ENCODE measurements around the gene ZNF787. TPM values are rescaled to one million over a fixed set of nuclear protein-coding genes. Genes with fewer than 3 reads are reported as not detected.

The ZNF787 gene
- total RNA-seq, 2 experiments from 2014 or later: 30.6 to 31.7 TPM

DNA sequence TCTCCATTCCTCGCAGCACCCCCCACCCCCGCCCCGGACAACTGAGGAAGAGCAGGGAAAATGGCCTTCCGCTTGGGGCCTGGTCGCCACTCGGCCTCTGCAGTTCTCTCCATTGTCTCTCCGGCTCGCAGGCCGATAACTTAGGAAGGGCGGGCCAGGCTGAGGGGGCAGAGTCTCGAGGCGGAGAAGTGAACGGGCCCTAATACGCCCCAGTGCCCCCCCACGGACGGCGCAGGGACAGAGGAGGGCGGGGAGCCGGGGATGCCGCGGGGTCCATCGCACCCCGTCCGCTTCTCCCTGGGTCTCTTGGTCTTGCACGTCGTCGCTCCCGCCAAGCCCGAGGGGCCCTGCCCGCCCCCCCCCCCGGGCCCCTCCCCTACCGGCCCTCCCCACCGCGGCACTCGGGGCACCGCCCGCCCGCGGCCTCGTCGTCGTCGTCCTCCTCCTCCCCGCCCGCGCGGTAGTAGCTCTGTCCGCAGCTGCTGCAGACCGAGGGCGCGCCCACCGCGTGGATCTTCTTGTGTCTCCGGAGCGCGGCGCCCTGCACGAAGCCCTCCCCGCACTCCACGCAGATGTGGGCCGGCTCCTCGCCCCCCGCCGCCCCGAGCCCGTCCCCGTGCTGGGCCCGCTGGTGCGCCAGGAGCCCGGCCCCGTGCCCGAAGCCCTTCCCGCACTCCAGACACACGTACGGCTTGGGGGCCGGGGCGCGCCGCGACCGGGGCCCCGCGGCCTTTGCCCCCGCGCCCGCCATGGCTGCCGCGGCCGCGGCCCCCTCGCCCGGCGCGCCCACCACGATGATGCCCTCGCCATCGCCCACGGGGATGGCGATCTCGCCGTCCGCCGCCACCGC, 33.2 kb downstream of the ZNF787 start:
- CTCF ChIA-PET (ENCODE audit: unreplicated experiment): interaction anchor here (0.5 kb wide), 1 partner anchor 178 kb away, joined by 3 read pairs; no protein-coding TSS in a partner anchor
- BruUV-seq (replicated peaks): no TSS peak
- no peak overlapping the region for H3K4me2 ChIP-seq (ENCODE audit: low read length)

DNA sequence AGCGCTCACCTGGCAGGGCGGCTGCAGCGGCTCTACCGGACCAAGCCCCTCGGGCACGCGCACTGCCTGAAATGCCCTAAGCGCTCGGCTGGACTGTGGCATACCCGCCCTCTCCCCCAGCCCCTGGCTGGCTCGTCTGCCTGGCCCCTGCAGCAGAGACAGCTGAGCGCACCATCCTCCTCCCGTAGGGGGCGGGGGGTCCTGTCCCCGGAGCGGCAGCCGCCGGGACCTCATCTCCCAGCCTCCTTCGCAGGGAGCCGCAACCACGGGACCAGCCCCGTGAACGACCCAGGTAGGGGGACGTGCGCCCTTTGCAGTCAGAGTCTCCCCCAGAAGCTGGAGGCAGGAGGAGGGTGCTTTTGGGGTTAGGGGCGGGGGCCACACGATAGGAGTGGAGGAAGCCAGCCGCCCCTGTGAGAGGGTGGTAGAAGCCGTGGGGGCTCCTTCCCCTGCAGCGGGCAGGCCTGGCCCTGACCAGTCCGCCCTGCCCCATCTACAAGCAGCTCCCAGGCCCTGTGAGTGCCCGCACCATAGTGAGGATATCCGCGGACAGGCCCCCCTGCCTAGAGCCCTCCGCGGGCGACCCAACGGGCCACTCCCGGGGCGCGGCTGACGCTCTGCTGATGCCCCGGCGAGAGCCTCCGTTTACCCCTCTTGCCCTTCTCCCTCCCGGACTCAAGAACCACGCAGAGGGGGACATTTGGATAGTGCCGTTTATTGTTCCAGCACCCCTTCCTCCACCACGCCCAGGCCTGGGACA, 34.2 kb downstream of the ZNF787 start:
- Histone ChIP-seq H3K4me1 (ENCODE audit: insufficient read depth, low read length, poor library complexity, severe bottlenecking) (no peaks in the 10 kb centered on the region), H3K4me3 (ENCODE audit: low read depth, low read length, poor library complexity, severe bottlenecking) (no peak overlapping the region), H4K20me1 (ENCODE audit: insufficient read depth, low read length) (no peaks in the 10 kb centered on the region), H2AFZ (ENCODE audit: low read length) (no peak overlapping the region), H3K9me2 (ENCODE audit: insufficient read depth, low read length) (no peaks in the 10 kb centered on the region), H3K4me2 (ENCODE audit: low read length) (no peak overlapping the region), H3K27ac (ENCODE audit: low read depth, low read length, poor library complexity, severe bottlenecking) (no peak overlapping the region), H3K36me3 (ENCODE audit: insufficient read depth, low read length) (peaks cover 19% of the 10 kb centered on the region; the same call in 1 of the 2 replicates), H3K9me3 (ENCODE audit: low read length) (no peaks in the 10 kb centered on the region), H3K79me2 (ENCODE audit: insufficient read depth, low read depth, low read length) (no peaks in the 10 kb centered on the region)
- CTCF ChIA-PET (ENCODE audit: unreplicated experiment): no interaction called here
- POLR2A ChIA-PET: no interaction called here
- no peak for DNase-seq (ENCODE audit: low spot score)
- TF ChIP-seq, protein P1, sequence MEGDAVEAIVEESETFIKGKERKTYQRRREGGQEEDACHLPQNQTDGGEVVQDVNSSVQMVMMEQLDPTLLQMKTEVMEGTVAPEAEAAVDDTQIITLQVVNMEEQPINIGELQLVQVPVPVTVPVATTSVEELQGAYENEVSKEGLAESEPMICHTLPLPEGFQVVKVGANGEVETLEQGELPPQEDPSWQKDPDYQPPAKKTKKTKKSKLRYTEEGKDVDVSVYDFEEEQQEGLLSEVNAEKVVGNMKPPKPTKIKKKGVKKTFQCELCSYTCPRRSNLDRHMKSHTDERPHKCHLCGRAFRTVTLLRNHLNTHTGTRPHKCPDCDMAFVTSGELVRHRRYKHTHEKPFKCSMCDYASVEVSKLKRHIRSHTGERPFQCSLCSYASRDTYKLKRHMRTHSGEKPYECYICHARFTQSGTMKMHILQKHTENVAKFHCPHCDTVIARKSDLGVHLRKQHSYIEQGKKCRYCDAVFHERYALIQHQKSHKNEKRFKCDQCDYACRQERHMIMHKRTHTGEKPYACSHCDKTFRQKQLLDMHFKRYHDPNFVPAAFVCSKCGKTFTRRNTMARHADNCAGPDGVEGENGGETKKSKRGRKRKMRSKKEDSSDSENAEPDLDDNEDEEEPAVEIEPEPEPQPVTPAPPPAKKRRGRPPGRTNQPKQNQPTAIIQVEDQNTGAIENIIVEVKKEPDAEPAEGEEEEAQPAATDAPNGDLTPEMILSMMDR (conservative IDR thresholded peaks at IDR 0.05; ENCODE audit: low read length): no peak
- no peak for TF ChIP-seq EZH2phosphoT487 (IDR thresholded peaks at IDR 0.05; ENCODE audit: borderline replicate concordance, low read depth, low read length)
- BruUV-seq (replicated peaks): no TSS peak
- intact Hi-C loops (cut with micrococcal nuclease; ENCODE audit: unreplicated experiment): no loop called here

More for the DNA sequence above, 33.2 kb downstream of the ZNF787 start:
- TF ChIP-seq EZH2phosphoT487 (IDR thresholded peaks at IDR 0.05; ENCODE audit: borderline replicate concordance, low read depth, low read length): no peak
- TF ChIP-seq, protein P1 (conservative IDR thresholded peaks at IDR 0.05; ENCODE audit: low read length): no peak
- H2AFZ ChIP-seq (ENCODE audit: low read length): no peak overlapping the region
- POLR2A ChIA-PET: interaction anchor here (0.7 kb wide), 1 partner anchor 1232 kb away, joined by 7 read pairs; no protein-coding TSS in a partner anchor
- H3K79me2 ChIP-seq (ENCODE audit: insufficient read depth, low read depth, low read length): peaks cover 3% of the 10 kb centered on the region; the same call in 1 of the 2 replicates
- no peak overlapping the region for H3K4me3 ChIP-seq (ENCODE audit: low read depth, low read length, poor library complexity, severe bottlenecking)
- 0 out of 2 replicates have a peak, but pooled peaks cover 2% of the 10 kb centered on the region for H3K9me3 ChIP-seq (ENCODE audit: low read length)
- no peaks in the 10 kb centered on the region for H4K20me1 ChIP-seq (ENCODE audit: insufficient read depth, low read length)
- no peak overlapping the region for H3K27ac ChIP-seq (ENCODE audit: low read depth, low read length, poor library complexity, severe bottlenecking)
- peaks cover 30% of the 10 kb centered on the region for H3K36me3 ChIP-seq (ENCODE audit: insufficient read depth, low read length)
- H3K4me1 ChIP-seq (ENCODE audit: insufficient read depth, low read length, poor library complexity, severe bottlenecking): no peaks in the 10 kb centered on the region
- no peaks in the 10 kb centered on the region for H3K9me2 ChIP-seq (ENCODE audit: insufficient read depth, low read length)
- no peak for DNase-seq (ENCODE audit: low spot score)
- intact Hi-C loops (cut with micrococcal nuclease; ENCODE audit: unreplicated experiment): no loop called here
